GM21786 (cell line): ENCODE measurements around the gene BCL2.
"Not testable (repeated sequence)": the region's sequence is repeated elsewhere in the genome, so short reads cannot be mapped to it uniquely, and the experiment has no call there.

ENCODE experiments used
- ATAC-seq: cut with Tn5 transposase; IDR thresholded peaks from one replicate; pipeline ENCODE4 v1.9.1; 2021; ENCODE audit not compliant: unreplicated experiment

Gene BCL2

DNA sequence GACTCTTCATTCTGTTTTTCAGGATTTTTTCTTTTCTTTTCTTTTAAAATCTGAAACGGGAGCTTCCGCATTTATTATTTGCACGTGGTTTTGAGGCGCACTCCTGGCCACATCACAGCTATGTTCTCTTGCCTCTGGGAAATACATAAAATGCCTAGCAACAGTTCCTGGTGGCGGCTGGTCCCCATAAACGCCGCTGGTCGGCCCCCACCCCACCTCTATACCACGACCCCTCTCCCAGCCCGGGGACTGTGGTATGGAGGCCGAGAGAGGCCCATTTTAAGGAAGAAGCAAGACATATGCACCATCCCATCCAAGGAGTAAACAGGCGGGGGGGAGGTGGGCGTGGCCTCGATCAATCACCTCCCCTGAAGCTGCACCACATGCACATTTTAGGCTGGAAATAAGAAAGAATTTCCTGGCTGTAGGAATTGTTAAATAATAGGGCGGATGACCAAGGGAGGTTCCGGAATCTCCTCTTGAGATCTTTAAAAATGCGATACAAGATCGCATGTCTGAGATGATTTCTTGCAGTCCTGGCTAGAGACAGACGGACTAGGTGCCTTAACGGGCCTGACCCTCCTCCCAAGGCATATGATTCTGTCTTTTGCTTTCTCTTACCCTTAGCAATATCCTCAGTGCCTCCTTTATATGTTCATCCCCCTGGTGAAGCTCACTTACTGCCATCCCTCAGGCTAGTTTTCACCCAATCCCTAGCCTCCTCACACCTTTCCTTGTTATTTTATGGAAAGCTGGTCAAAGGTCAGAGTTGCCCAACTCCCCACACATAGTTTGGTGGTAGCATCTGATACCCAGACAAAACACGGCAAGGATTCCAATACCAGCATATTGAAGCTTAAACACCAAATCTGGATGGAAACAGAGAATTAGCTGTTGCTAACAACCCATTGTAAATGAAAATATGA, 82.4 kb downstream of the BCL2 start:
- ATAC-seq = no peak

DNA sequence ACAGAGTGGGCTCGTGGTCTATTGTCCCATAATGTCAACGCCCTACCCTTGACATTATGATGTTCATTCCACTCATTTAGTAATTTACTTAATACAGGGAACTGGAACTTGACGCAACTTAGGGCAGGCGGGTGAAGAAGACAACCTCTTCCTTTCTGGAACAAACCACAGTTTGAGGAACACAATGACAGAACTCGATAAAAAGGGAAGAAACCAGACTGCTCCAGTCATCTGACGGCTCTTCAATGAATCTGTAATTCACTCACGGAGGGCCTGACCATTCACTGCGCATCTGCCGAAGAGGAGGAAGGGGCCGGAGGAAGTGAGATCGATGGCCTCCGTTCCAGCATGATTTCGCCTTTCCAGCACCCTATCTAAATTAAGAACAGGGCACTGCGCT, 83.2 kb downstream of the BCL2 start:
- no peak for ATAC-seq

GRCh38 chr18:63235920-63236319, 83.6 kb downstream of the BCL2 start:
- not testable (repeated sequence) for ATAC-seq

DNA sequence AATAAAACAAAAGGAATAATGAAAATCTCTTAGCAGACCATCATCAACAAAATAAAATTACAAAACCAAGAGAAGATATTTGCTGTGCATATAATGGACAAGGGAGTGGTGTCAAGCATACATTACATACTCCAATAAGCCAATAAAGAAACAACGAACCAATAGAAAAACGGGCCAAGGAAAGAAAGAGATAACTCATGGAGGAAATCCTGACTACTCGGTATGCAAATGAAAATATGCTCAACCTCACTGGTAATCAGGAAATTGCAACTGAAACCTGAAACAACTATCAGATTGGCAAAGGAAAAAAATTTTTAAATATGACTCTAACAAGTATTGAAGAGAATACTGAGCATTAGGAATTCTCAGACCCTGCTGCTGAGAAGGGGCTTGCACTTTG, 84.7 kb downstream of the BCL2 start:
- ATAC-seq = no peak

DNA sequence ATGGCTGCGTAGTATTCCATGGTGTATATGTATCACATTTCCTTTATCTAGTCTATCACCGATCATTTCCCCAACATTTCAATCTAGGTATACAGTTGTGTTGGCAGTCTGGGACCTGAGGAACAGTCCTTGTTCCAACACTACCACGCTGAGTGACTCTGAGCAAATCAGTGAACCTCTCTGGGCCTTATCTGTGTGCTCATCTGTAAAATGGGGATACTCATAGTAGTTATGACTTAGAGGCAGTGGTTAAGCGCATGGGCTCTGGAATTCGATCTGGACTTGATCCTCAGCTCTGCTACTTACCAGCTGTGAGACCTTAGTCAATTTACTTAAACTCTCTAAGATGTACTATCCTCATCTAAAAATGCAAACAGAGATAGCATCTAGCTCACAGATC, 85.1 kb downstream of the BCL2 start:
- no peak for ATAC-seq

GRCh38 chr18:63233334-63233733, 86.2 kb downstream of the BCL2 start:
- ATAC-seq = no peak

DNA sequence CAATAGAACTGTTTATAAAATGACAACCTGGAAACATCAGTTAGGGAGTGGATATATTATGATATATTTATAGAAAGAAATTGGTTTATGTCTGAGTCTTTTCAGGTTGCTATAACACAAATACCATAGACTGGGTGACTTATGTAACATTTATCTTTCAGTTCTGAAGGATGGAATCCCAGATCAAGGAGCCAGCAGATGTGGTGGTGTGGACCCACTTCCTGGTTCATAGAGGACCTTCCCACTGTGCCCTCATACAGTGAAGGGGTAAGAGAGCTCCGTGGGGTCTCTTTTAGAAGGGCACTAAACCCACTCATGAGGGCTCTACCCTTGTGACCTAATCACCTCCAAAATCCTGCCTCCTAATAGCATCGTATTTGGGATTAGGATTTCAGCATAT, 86.7 kb downstream of the BCL2 start:
- no peak for ATAC-seq

- no peak for ATAC-seq
Observed at GRCh38 chr18:63229971-63230370, 89.6 kb downstream of the BCL2 start.

- ATAC-seq = no peak
Observed at GRCh38 chr18:63225434-63225833, 94.1 kb downstream of the BCL2 start.

DNA sequence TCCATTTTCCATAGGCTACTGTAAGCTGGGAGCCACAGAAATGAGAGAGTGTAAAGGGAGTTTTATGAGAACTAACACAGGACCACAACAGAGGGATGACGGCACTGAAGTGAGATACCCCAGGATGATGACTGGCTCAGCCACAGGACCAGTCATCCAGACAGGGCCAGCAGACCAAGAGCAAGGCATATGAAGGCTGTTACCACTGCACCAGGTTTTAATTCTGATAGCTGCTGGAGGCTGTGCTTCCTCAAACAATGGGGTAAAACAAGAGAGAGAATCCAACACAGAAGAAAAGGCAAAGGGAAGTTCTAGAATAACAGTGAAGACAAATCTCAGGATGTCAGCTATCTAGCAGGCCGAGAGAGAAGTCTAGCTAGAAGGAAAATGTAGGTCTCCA, 94.9 kb downstream of the BCL2 start:
- ATAC-seq = no peak

DNA sequence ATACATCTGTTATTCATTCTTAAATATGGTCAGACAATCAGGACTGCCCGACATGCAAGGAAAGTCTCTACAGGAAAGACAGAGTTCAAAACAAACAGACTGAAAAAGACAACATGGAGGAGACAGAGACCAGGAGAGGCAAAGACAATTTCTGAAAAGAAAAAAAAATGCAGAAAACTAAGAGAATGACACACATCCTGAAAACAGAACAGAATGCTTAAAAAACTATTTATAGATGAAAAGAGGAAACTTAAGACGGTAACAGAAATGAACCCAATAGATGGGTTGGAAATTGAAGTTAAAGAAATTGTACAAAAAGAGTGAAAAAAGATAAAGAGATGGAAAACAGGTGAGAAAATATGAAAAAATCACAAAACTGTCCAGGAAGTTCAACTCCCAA, 95.7 kb downstream of the BCL2 start:
- no peak for ATAC-seq

GRCh38 chr18:63220903-63221302, 98.7 kb downstream of the BCL2 start:
- no peak for ATAC-seq

- ATAC-seq = no peak
Observed at GRCh38 chr18:63218472-63218871, 101.1 kb downstream of the BCL2 start.

DNA sequence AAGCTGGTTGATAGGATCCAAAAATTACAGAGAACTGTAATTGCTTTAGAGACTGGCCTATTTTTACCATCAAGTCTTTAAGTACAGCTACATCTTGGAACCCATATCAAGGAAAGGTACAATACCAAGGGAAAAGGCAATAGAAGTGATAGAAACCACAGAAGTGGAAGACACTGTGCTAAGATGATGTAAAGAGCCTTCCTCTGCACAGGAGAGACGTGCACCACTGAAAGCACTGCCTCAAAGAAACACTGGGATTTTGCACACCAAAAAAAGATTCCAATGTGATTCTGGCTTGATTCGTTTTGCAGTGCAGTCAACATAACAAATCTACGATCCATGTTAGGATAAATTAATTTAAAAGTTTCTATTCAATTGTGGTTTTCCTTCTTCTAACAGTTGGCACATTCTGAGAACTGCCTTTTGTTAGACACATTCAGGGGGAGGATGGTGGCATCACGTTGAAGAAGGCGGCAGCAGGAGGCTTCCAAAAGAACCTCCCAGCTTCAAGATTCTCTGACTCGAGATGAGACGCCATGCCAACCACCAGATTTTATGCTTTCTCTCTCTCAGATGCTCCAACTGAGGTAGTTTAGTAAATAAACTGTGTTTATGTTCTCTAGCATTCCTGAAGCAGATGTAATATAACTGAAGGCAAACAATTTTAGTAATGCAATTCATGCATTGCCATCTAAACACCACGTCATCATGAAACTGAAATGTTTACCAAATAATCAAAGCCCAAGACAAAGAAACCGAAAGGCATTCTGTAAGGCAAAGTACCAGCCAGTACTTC, 102.9 kb downstream of the BCL2 start:
- ATAC-seq = peak; percentile 71

DNA sequence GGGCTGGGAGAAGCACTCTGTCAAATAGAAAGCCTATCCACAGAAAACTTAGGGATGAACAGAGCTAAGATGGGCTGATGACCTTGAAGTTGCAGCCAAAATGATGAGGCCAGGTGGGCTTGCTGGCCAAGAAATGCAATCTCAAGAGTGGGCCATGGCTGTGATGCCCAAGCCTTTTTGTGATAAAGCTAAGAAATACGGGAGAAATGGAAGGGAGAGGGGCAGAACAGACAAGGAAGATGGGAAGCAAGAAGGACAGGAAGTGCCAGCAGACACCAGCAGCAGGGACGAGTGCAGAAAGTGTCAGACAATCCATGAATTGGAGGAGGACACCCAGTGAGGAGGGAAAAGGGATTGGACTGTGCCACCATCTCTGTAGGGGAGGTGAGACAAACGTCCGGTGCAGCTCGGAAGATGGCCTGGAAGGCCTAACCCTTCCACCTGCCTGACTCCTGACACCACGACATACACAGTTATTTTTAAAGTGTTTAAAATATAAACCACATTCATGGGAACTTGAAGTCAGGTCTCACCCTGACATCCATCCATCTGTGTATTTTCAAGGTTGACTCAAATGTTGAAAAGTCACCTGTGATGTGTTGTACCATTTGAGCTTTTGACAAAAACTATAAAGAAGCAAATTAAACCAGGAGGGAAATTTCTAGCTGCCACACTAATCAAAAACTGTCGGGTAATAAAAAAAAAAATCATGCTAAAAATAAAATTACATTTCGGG, 105.5 kb downstream of the BCL2 start:
- ATAC-seq = no peak

- ATAC-seq = no peak
Observed at GRCh38 chr18:63213331-63213900, 106.2 kb downstream of the BCL2 start.

GRCh38 chr18:63210521-63210920, 109.0 kb downstream of the BCL2 start:
- ATAC-seq = no peak

DNA sequence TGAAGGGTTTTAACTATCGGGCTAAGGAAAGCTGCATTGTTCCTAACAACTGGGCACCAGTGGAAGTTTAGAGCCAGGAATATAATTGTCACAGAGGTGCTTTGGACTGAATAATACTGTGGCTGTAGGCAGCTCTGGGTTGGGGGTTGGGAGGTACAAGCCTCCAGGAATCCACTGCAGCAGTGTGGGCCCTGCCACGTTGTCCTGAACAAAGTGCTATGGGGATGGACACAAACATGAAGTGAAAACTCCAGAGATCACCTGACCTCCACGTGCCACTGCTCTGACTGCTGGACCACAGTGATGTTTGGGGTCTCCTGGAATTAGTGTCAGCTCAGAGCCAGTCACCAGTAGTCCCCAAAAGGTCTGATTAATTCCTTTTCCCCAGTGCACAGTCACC, 110.9 kb downstream of the BCL2 start:
- ATAC-seq = no peak

GRCh38 chr18:63207835-63208234, 111.7 kb downstream of the BCL2 start:
- no peak for ATAC-seq

- ATAC-seq = peak; percentile 34
Observed at GRCh38 chr18:63207143-63207790, 112.3 kb downstream of the BCL2 start.
